Measurements from ENCODE around the gene ATF2. TPM values are rescaled to one million over a fixed set of nuclear protein-coding genes. Genes with fewer than 3 reads are reported as not detected.

ATF2 gene
- total and polyA plus RNA-seq, 2 of the 13 experiments (the other 11 are each of a cell fraction or from before 2014, with no cell fraction given), result 91.6 to 95.1 TPM

DNA sequence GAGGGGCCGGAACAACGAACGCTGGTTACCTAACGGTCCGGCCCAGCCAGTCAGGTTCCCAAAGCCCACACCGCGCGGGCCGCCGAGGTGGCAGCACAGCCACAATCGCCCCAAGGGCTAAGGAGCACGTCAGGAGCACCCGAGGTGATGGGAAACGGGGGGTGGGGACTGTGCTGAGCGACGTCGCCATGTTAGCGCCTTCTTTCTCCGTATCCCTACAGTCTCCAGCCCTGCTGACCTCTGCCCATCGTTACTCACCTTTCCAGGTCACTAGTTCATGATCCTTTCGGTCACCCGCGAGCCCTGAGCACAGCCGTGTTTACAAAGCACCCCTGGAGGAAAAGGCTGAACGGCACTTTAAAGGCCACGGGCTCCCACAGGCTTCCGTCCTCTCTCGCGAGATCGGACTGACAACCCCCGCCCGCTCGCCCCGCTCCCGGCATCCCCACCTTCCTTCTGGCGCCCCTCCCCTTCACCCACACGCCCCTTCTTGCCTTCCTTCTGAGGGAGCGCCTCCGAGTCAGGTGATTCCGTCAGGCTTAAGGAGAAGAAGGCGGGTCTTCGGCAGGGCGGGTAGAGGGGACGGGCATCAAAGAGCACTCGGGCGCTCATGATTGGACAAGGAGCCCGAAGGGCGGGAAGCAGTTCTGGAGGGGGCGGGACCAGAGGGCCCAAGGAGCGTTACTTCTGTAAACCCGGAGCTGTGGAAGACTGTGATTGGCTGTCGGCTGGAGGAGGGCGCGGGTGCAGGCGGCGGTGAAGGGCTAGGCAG, at the start of gene ATF2 (continued):
- TF ChIP-seq, protein P1, sequence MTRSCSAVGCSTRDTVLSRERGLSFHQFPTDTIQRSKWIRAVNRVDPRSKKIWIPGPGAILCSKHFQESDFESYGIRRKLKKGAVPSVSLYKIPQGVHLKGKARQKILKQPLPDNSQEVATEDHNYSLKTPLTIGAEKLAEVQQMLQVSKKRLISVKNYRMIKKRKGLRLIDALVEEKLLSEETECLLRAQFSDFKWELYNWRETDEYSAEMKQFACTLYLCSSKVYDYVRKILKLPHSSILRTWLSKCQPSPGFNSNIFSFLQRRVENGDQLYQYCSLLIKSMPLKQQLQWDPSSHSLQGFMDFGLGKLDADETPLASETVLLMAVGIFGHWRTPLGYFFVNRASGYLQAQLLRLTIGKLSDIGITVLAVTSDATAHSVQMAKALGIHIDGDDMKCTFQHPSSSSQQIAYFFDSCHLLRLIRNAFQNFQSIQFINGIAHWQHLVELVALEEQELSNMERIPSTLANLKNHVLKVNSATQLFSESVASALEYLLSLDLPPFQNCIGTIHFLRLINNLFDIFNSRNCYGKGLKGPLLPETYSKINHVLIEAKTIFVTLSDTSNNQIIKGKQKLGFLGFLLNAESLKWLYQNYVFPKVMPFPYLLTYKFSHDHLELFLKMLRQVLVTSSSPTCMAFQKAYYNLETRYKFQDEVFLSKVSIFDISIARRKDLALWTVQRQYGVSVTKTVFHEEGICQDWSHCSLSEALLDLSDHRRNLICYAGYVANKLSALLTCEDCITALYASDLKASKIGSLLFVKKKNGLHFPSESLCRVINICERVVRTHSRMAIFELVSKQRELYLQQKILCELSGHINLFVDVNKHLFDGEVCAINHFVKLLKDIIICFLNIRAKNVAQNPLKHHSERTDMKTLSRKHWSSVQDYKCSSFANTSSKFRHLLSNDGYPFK (CRISPR knock-in tag; IDR thresholded peaks at IDR 0.05; ENCODE audit: borderline replicate concordance), result peak; percentile 85; the same call in 1 of the 2 replicates
- TF ChIP-seq ETV5 (CRISPR knock-in tag; IDR thresholded peaks at IDR 0.05; ENCODE audit: borderline replicate concordance) (peak; percentile 71), KAT7 (CRISPR knock-in tag; IDR thresholded peaks at IDR 0.05; ENCODE audit: borderline replicate concordance) (no peak; the same call in 1 of the 2 replicates), MIXL1 (CRISPR knock-in tag; IDR thresholded peaks at IDR 0.05) (no peak), TGIF2 (CRISPR knock-in tag; IDR thresholded peaks at IDR 0.05) (peak; percentile 56; the same call in 1 of the 2 replicates), BORCS8-MEF2B (CRISPR knock-in tag; IDR thresholded peaks at IDR 0.05) (peak; percentile 84; the same call in 1 of the 2 replicates), SETDB1 (CRISPR knock-in tag; IDR thresholded peaks at IDR 0.05; ENCODE audit: borderline replicate concordance) (no peak), ZBTB7A (CRISPR knock-in tag; IDR thresholded peaks at IDR 0.05) (0 out of 2 replicates have a peak, but pooled peaks have one; percentile 58), GFI1 (CRISPR knock-in tag; IDR thresholded peaks at IDR 0.05; ENCODE audit: borderline replicate concordance) (no peak; the same call in 1 of the 2 replicates), ZKSCAN8 (CRISPR knock-in tag; IDR thresholded peaks at IDR 0.05; ENCODE audit: borderline replicate concordance) (peak; percentile 74), SMAD9 (CRISPR knock-in tag; IDR thresholded peaks at IDR 0.05) (no peak), TEAD2 (CRISPR knock-in tag; IDR thresholded peaks at IDR 0.05) (peak; percentile 45; the same call in 1 of the 2 replicates), CAMTA2 (CRISPR knock-in tag; IDR thresholded peaks at IDR 0.05; ENCODE audit: borderline replicate concordance) (peak; percentile 58; the same call in 1 of the 2 replicates), ZNF431 (CRISPR knock-in tag; IDR thresholded peaks at IDR 0.05; ENCODE audit: borderline replicate concordance, low read depth) (peak; percentile 88), ZSCAN29 (CRISPR knock-in tag; conservative IDR thresholded peaks at IDR 0.05) (peak; percentile 60; the same call in 1 of the 2 replicates)
- TF ChIP-seq, protein P2, sequence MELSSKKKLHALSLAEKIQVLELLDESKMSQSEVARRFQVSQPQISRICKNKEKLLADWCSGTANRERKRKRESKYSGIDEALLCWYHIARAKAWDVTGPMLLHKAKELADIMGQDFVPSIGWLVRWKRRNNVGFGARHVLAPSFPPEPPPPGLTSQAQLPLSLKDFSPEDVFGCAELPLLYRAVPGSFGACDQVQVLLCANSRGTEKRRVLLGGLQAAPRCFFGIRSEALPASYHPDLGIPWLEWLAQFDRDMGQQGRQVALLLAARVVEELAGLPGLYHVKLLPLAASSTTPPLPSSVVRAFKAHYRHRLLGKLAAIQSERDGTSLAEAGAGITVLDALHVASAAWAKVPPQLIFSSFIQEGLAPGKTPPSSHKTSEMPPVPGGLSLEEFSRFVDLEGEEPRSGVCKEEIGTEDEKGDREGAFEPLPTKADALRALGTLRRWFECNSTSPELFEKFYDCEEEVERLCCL (CRISPR knock-in tag; IDR thresholded peaks at IDR 0.05; ENCODE audit: borderline replicate concordance), result no peak; the same call in 1 of the 2 replicates
- TF ChIP-seq, protein P3, sequence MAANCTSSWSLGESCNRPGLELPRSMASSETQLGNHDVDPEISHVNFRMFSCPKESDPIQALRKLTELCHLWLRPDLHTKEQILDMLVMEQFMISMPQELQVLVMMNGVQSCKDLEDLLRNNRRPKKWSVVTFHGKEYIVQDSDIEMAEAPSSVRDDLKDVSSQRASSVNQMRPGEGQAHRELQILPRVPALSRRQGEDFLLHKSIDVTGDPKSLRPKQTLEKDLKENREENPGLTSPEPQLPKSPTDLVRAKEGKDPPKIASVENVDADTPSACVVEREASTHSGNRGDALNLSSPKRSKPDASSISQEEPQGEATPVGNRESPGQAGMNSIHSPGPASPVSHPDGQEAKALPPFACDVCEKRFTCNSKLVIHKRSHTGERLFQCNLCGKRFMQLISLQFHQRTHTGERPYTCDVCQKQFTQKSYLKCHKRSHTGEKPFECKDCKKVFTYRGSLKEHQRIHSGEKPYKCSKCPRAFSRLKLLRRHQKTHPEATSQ (CRISPR knock-in tag; IDR thresholded peaks at IDR 0.05; ENCODE audit: borderline replicate concordance), result peak; percentile 98; the same call in 1 of the 2 replicates
- TF ChIP-seq, protein P4, sequence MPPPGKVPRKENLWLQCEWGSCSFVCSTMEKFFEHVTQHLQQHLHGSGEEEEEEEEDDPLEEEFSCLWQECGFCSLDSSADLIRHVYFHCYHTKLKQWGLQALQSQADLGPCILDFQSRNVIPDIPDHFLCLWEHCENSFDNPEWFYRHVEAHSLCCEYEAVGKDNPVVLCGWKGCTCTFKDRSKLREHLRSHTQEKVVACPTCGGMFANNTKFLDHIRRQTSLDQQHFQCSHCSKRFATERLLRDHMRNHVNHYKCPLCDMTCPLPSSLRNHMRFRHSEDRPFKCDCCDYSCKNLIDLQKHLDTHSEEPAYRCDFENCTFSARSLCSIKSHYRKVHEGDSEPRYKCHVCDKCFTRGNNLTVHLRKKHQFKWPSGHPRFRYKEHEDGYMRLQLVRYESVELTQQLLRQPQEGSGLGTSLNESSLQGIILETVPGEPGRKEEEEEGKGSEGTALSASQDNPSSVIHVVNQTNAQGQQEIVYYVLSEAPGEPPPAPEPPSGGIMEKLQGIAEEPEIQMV (CRISPR knock-in tag; IDR thresholded peaks at IDR 0.05; ENCODE audit: low read depth), result peak; percentile 78
- TF ChIP-seq, protein P5, sequence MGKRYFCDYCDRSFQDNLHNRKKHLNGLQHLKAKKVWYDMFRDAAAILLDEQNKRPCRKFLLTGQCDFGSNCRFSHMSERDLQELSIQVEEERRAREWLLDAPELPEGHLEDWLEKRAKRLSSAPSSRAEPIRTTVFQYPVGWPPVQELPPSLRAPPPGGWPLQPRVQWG (CRISPR knock-in tag; IDR thresholded peaks at IDR 0.05; ENCODE audit: borderline replicate concordance, low read depth), result no peak

All from HepG2 (cell line).